Stimulated activated CD4-positive, alpha-beta T cell treated with anti-CD3 and anti-CD28 coated beads, Interleukin-12 subunit alpha, Interleukin-12 subunit beta, amount 100 ng/mL, for 24 hours (primary cell): ENCODE data around the gene HOXA11.

Experiments used
- DNase-seq, 2 experiments: peaks; one replicate each; pipeline ENCODE4 v3.0.0-alpha.2; 2020; ENCODE audit warnings: low read depth in 2 of 2

Gene HOXA11

GRCh38 chr7:27205325-27206280, 20.6 kb upstream of the HOXA11 start:
- no peak for DNase-seq

- no peak for DNase-seq
Measured at GRCh38 chr7:27204851-27205322, 19.9 kb upstream of the HOXA11 start.

GRCh38 chr7:27203964-27204594, 19.0 kb upstream of the HOXA11 start:
- DNase-seq = no peak

GRCh38 chr7:27203365-27203953, 18.4 kb upstream of the HOXA11 start:
- no peak for DNase-seq

GRCh38 chr7:27202862-27203134, 17.8 kb upstream of the HOXA11 start:
- DNase-seq = no peak

- DNase-seq = no peak
Measured at GRCh38 chr7:27202018-27202861, 17.2 kb upstream of the HOXA11 start.

- no peak for DNase-seq
Measured at GRCh38 chr7:27201580-27202017, 16.6 kb upstream of the HOXA11 start.

- DNase-seq = no peak
Measured at GRCh38 chr7:27200761-27201579, 15.9 kb upstream of the HOXA11 start.

GRCh38 chr7:27199849-27200760, 15.1 kb upstream of the HOXA11 start, which contains the start of gene HOXA13:
Gene HOXA13, minus strand, starts transcription at chr7:27200091. Its CDS starts 14 bp downstream, at chr7:27200077.
- no peak for DNase-seq

- no peak for DNase-seq
Measured at GRCh38 chr7:27198871-27199801, 14.1 kb upstream of the HOXA11 start.

- DNase-seq = no peak
Measured at GRCh38 chr7:27198138-27198841, 13.3 kb upstream of the HOXA11 start.

- DNase-seq = no peak
Measured at GRCh38 chr7:27197137-27198042, 12.4 kb upstream of the HOXA11 start.

GRCh38 chr7:27196287-27196767, 11.3 kb upstream of the HOXA11 start:
- DNase-seq = peak; percentile 61 to 84

- DNase-seq = no peak
Measured at GRCh38 chr7:27194686-27195379, 9.8 kb upstream of the HOXA11 start.

- DNase-seq = no peak
Measured at GRCh38 chr7:27194002-27194352, 8.9 kb upstream of the HOXA11 start.

- DNase-seq = no peak
Measured at GRCh38 chr7:27193335-27194001, 8.4 kb upstream of the HOXA11 start.
